GM21390 (cell line): Measurements from ENCODE around the gene CALN1.
"Not testable (repeated sequence)": the region's sequence is repeated elsewhere in the genome, so short reads cannot be mapped to it uniquely, and the experiment has no call there.

ENCODE experiments used
- ATAC-seq: cut with Tn5 transposase; IDR thresholded peaks from one replicate; pipeline ENCODE4 v1.9.1; 2021; ENCODE audit not compliant: unreplicated experiment

CALN1 gene

DNA sequence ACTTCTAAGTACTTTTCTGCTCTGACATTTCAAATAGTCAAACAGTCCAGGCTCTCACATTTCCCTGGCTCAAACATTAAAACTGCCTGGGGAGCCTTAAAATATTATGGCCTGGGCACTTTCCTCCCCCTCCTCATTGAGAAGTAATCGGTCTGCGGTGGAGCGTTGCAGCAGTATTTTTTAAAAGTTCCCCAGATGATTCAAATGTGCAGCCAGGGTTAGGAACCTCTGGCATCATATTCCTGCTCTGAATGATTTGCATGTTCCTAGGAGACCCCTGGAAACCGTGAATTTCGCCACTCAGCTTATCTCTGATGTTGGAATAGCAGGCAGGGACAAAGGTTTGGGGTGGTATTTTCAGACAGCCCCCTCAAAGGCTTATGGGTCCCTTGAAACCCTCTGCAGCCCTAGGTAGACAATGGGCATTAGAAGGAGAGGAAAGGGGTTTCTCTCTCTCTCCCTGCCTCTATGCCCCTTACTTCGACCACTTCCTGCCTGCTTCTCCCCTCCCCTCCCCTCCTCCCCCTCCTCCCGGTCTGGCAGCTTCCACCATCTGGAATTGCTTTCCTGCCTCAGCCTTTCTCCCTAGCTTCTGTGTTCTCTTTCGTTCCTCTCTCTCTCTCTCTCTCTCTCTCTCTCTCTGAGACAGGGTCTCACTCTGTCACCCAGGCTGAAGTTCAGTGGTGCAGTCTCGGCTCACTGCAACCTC lies 658.0 kb downstream of the CALN1 start:
- ATAC-seq, result no peak

DNA sequence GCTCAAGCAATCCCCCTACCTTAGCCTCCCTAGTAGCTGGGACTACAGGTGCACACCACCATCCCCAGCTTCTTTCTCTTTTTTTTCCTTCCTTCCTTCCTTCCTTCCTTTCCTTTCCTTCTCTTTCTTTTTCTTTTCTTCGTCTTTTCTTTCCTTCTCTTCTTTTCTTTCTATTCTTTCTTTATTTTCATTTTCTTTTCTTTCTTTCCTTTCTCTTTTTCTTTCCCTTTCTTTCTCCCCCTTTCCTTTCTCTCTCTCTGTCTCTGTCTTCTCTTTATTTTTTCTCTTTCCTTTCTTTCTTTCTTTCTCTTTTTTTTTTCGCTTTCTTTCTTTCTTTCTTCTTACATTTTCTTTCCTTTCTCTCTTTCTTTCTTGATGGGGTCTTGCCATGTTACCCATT lies 658.9 kb downstream of the CALN1 start:
- ATAC-seq, result no peak

DNA sequence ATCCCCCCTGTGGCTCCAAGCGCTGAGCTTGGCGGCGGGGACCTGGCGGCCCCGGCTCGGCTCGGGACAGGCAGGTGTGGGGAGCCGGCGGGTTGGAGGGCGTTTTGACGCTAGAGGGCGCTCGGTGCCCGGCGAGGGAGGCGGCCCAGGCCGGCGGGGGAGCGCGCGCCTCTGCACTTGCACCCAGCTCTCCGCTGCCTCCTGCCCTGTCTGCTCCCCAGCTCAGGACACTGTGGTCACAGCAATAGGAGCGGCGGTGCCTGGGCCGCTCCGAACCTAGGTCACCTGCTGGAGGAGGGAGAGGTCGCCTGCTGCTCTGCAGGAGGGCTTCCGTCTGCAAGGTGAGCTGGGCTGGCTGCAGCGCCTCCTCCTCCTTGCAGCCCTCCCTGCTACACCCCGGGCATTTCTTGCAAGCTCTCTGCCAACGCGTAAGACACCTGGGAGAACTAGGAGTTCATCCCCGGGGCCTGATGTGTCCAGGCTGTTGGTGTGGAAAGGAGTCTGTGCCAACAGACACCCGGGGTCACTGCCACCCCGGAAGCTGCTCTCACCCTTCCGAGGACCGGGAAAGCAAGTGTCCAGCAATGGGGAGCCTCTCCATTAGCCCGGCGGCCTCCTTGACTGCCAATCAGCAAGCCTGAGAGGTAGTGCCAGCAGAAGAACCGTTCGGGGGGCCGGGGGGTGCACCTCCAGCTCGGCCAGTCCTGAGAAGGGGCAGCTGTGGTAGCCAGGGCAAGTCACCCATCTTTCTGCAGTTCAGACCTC lies 659.8 kb downstream of the CALN1 start:
- no peak for ATAC-seq

DNA sequence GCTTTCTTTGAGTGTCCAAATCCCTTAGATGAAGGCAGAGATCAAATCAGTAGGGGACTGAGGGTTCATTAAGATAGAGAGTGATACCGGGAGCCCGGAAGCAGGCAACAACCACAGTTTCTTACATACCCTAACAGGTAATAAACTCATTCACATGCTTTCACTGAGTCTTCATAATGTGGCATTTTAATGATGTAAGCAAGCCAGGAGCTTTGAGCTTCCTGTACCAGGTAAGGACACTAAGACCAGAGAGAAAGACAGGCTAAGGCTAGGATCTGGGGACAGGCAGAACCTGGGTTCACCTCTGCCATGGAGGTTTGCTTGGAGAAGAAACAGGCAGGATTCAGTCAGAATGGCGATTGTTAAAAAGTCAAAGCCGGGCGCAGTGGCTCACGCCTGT lies 661.8 kb downstream of the CALN1 start:
- no peak for ATAC-seq

DNA sequence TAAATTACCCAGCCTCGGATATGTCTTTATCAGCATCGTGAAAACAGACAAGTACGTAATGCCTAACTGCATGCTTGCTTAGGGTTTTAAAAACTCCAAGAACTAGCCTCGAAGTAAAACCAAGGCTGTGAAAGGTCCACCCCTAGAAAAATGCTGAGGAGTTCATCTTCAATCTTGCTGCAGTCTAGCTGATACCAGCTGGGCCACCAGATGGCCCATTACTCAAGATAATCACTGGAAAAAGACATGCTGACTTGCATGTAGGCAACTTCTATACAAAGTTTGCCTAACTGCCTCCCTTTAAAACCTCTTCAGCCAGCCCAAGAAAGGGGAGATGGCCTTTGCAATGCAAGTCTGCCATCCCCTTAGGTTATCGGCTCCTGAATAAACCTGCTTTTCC lies 666.1 kb downstream of the CALN1 start:
- no peak for ATAC-seq

DNA sequence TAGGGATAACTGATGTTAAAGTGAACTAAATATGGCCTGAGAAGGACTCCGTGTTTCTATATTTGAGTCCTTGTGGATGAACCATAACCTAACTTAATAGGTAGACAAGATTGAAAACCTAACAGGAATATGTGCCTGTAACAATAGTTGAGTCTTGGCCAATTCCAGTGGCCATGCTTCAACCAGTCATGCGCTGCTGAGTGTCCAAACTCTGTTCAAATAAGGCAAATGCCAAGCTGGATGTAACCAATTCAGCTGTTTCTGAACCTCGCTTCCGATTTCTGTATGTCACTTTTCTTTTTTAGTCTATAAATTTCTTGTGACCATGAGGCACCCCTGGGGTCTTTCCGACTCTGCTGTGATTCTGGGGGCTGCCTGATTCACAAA lies 672.0 kb downstream of the CALN1 start:
- no peak for ATAC-seq

DNA sequence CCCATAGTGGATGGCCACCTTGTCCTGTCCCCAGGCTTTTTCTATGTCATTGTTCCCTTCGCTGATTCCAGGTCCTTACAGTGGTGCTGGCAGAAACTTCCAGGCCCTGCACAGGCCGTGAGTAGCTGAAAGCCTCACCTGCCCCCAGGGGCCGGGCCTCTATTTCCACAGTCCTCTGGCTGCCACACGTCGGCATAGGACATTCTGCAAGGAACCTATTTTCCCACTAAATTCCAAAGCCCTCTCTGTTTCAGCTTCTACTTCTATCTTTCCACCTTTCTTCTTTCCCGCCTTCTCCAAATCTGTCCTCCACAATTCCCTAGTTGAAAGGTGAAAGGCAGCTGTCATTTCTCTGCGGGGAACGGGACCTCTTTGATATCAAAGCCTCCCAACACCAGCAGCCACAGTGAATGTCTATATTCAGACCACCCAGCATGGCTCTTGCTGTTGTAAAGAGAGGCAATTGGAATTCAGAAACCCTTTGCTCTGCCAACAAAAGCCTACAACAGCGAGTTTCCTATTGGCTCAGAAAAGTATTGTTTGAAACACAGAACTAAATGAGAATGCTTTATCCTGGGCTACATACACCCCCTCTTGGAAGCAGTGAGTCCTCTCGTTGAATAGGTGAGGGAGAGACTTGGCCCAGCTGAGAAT lies 672.5 kb downstream of the CALN1 start:
- no peak for ATAC-seq

DNA sequence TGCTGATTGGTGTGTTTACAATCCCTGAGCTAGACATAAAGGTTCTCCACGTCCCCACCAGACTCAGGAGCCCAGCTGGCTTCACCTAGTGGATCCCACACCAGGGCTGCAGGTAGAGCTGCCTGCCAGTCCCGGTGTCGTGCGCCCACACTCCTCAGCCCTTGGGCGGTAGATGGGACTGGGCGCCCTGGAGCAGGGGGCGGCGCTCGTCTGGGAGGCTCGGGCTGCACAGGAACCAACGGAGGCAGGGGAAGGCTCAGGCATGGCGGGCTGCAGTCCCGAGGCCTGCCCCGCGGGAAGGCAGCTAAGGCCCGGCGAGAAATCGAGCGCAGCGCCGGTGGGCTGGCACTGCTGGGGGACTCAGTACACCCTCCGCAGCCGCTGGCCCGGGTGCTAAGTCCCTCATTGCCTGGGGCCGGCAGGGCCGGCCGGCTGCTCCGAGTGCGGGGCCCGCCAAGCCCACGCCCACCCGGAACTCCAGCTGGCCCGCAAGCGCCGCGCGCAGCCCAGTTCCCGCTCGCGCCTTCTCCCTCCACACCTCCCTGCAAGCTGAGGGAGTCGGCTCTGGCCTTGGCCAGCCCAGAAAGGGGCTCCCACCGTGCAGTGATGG lies 674.1 kb downstream of the CALN1 start:
- ATAC-seq, result not testable (repeated sequence)

DNA sequence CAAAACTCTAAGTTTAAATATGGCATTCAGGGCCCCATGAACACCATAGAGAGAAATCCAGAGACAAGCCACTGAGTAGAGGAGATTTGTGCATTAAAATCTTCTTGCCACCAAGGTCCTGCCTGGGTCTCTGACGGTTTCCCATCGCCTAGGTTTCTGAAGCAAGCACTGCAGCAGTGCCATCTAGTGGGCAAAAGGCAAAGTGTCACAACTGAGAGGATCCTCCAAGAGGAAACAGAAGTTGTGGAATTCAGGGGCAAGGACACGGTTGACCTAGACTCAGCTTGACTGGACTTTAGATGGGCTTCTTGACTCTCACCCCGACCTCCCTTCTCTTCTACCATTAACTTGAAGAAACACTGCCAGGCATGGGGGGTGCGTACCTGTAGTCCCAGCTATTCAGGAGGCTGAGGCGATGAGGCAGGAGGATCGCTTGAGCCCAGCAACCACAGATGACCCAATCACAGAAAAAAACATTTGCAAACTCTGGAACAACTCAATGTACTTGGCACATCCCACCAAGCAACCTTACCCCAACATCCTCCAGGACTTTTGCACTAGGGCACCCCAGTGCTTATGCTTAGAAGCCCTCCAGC lies 676.1 kb downstream of the CALN1 start:
- no peak for ATAC-seq

DNA sequence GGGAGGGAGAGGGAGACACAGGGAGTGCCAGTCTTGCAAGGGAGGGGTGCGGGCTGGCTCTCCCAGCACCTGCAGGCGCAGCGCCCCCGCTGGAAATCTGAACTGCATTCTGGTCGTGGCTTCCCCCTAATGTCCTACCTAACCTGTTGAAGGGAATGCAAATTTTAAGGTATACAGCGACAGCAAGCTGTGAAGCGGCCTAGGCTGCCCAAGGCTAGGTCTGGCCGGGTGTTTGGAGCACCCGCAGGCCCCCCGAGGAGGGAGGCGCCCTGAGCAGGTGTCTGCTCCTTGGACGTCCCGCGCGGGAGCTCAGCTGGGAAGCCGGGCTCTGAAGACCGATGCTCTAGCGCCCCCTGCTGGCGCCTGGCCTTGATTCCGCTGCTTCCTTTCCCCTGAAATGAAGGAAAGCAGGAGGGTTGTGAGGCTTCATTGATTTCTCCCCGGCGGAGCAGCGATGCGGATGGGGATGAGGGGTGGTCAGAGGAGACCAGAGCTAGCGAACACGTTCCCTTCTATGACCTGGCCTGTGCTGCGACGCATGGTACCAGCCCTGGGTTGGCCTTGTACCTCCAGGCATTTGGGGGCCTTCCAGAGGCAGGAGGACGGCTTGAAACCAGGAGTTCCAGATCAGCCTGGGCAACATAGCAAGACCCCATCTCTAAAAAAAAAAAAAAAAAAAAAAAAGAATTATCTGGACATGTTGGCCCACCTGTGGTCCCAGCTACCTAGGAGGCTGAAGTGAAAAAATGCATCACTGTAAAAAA lies 678.8 kb downstream of the CALN1 start:
- ATAC-seq, result no peak

DNA sequence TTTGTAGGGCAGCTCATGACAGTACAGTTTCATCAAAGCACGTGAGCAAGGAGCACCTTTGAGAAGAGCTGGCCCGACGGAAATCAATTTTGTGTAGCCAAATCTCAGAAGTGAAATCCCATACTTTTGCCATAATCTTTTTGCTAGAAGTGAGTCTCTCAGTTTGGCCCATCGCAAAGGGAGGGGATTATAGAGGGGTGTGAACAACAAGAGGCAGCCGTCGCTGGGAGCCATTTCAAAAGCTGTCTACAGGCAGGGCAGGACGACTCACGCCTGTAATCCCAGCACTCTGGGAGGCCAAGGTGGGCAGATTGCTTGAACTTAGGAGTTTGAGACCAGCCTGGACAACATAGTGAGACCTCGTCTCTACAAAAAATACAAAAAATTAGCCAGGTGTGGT lies 680.4 kb downstream of the CALN1 start:
- ATAC-seq, result no peak
